Amniotic epithelial cell (primary cell): Measurements from ENCODE around the gene RPA1.
A peak's percentile ranks its signal among the peaks of the same experiment; 100 is the strongest.

Experiments used
- DNase-seq: peaks from one replicate; pipeline ENCODE4 v3.0.0-alpha.2; 2010; ENCODE audit warnings: low read depth

The RPA1 gene

GRCh38 chr17:1941272-1942065 lies 111.7 kb downstream of the RPA1 start:
- no peak for DNase-seq

- DNase-seq, result no peak
Observed at GRCh38 chr17:1942066-1942365, 112.2 kb downstream of the RPA1 start.

GRCh38 chr17:1942666-1943435 lies 113.0 kb downstream of the RPA1 start:
- no peak for DNase-seq

- no peak for DNase-seq
Observed at GRCh38 chr17:1943436-1943831, 113.6 kb downstream of the RPA1 start.

- no peak for DNase-seq
Observed at GRCh38 chr17:1945621-1946020, 115.8 kb downstream of the RPA1 start.

- DNase-seq, result no peak
Observed at GRCh38 chr17:1946021-1946932, 116.5 kb downstream of the RPA1 start.

GRCh38 chr17:1947229-1947742 lies 117.5 kb downstream of the RPA1 start:
- DNase-seq, result peak; percentile 18

- DNase-seq, result no peak
Observed at GRCh38 chr17:1947743-1948516, 118.1 kb downstream of the RPA1 start.

GRCh38 chr17:1948517-1948825 lies 118.7 kb downstream of the RPA1 start:
- DNase-seq, result no peak
